H1 (cell line): ENCODE results near the gene SPRYD3. TPM values are rescaled to one million over a fixed set of nuclear protein-coding genes. Genes with fewer than 3 reads are reported as not detected.

Source experiments
- CTCF ChIA-PET: fragments of 300-600 bp; sonication (Branson Sonifier 250); formaldehyde crosslinking; loops from one replicate; lab custom pipeline; 2021; ENCODE audit not compliant: partially characterized antibody; lab: Charles Lee
- POLR2A ChIA-PET: fragments of 300-600 bp; sonication (Branson Sonifier 250); formaldehyde crosslinking; loops from one replicate; lab custom pipeline; 2021; ENCODE audit warnings: inconsistent platforms; ENCODE audit not compliant: partially characterized antibody; lab: Charles Lee
- DNase-seq, 2 experiments: peaks; one replicate each; pipeline versions ENCODE4 v3.0.0 to v3.0.0-alpha.2; 2010 to 2022; ENCODE audit warnings: low spot score in 2 of 2, low read depth in 1 of 2, mixed read lengths in 1 of 2
- FAIRE-seq: peaks from 2 replicates; lab custom pipeline; 2011; peaks lifted over from hg19 to GRCh38; lab: Jason Lieb, UNC
- H2AFZ ChIP-seq: 2 replicates; pipeline ENCODE4 v1.8.1; 2012; ENCODE audit warnings: low read length, inconsistent platforms
- H2AK5ac ChIP-seq: 2 replicates; pipeline ENCODE4 v1.6.1; 2013; ENCODE audit warnings: low read depth, low read length
- H2BK120ac ChIP-seq: replicated peaks from 2 replicates; pipeline ENCODE3; 2013; ENCODE audit warnings: low read depth, low read length, inconsistent platforms
- H2BK12ac ChIP-seq: 2 replicates; pipeline ENCODE4 v1.6.1; 2013; ENCODE audit warnings: low read depth, low read length
- H2BK15ac ChIP-seq: 2 replicates; pipeline ENCODE4 v1.6.1; 2013; ENCODE audit warnings: low read length
- H2BK20ac ChIP-seq: 2 replicates; pipeline ENCODE4 v1.6.1; 2013; ENCODE audit warnings: low read length
- H2BK5ac ChIP-seq: 2 replicates; pipeline ENCODE4 v1.6.1; 2013; ENCODE audit warnings: low read depth, low read length
- H3K14ac ChIP-seq: 2 replicates; pipeline ENCODE4 v1.6.1; 2013; ENCODE audit warnings: inconsistent platforms; ENCODE audit not compliant: insufficient read length
- H3K18ac ChIP-seq: 2 replicates; pipeline ENCODE4 v1.6.1; 2013; ENCODE audit warnings: low read length; ENCODE audit errors: extremely low read depth
- H3K23ac ChIP-seq: 2 replicates; pipeline ENCODE4 v1.6.1; 2013; ENCODE audit warnings: inconsistent platforms; ENCODE audit not compliant: insufficient read length
- H3K23me2 ChIP-seq: 2 replicates; pipeline ENCODE4 v1.6.1; 2013; ENCODE audit warnings: low read depth, low read length
- H3K27ac ChIP-seq: 2 replicates; pipeline ENCODE4 v1.6.1; 2011; ENCODE audit warnings: low read depth, low read length, inconsistent platforms
- H3K27me3 ChIP-seq, 4 experiments: replicated peaks in 1 of 4; 1 replicate in 1 of 4; 2 replicates in 3 of 4; pipeline versions ENCODE4 v1.6.1 to v1.8.1; 2011 to 2013; ENCODE audit warnings: low read length in 3 of 4, mild to moderate bottlenecking in 3 of 4, inconsistent platforms in 2 of 4, mixed read lengths in 2 of 4, moderate library complexity in 1 of 4; ENCODE audit not compliant: control insufficient read depth in 3 of 4, insufficient read depth in 3 of 4; ENCODE audit errors: extremely low read depth in 1 of 4
- H3K36me3 ChIP-seq, 4 experiments: 2 replicates each; pipeline versions ENCODE4 v1.6.1 to v1.8.1; 2011 to 2013; ENCODE audit warnings: mild to moderate bottlenecking in 4 of 4, low read length in 3 of 4, moderate library complexity in 2 of 4, control low read depth in 1 of 4, inconsistent platforms in 1 of 4; ENCODE audit not compliant: insufficient read depth in 4 of 4, control insufficient read depth in 2 of 4
- H3K4ac ChIP-seq: replicated peaks from 2 replicates; pipeline ENCODE3; 2013; ENCODE audit warnings: low read length, low read depth, mixed read lengths, inconsistent platforms; ENCODE audit not compliant: insufficient read length
- H3K4me1 ChIP-seq, 4 experiments: replicated peaks in 1 of 4; 1 replicate in 1 of 4; 2 replicates in 3 of 4; pipeline versions ENCODE4 v1.6.1 to v1.8.1; 2011 to 2013; ENCODE audit warnings: low read length in 3 of 4, inconsistent platforms in 2 of 4, mixed read lengths in 1 of 4; ENCODE audit not compliant: insufficient read depth in 4 of 4, control insufficient read depth in 3 of 4
- H3K4me2 ChIP-seq, 2 experiments: 2 replicates each; pipeline versions ENCODE4 v1.6.1 to v1.8.1; 2011 to 2013; ENCODE audit warnings: low read depth in 2 of 2, low read length in 2 of 2, control low read depth in 1 of 2, inconsistent platforms in 1 of 2, mild to moderate bottlenecking in 1 of 2; ENCODE audit not compliant: insufficient read depth in 1 of 2
- H3K4me3 ChIP-seq, 4 experiments: fragments of 200-600, 300-600 bp in 1 of 4; sonication (generic), shearing (Covaris generic), sonication (Bioruptor Twin) in 1 of 4; 2 replicates each; pipeline versions ENCODE4 v1.5.1 to v1.8.1; 2011 to 2016; ENCODE audit warnings: low read length in 4 of 4, low read depth in 3 of 4, control low read depth in 2 of 4, inconsistent platforms in 2 of 4, mild to moderate bottlenecking in 2 of 4, mixed read lengths in 1 of 4, moderate library complexity in 1 of 4; ENCODE audit not compliant: insufficient read depth in 2 of 4; ENCODE audit errors: extremely low read depth in 1 of 4
- H3K56ac ChIP-seq: replicated peaks from 2 replicates; pipeline ENCODE3; 2013; ENCODE audit warnings: low read depth, mild to moderate bottlenecking, mixed read lengths, low read length, inconsistent platforms; ENCODE audit not compliant: insufficient read length
- H3K79me1 ChIP-seq: 2 replicates; pipeline ENCODE4 v1.6.1; 2013; ENCODE audit warnings: low read depth, low read length, control low read depth
- H3K79me2 ChIP-seq, 2 experiments: 2 replicates each; pipeline versions ENCODE4 v1.6.1 to v1.8.1; 2012 to 2013; ENCODE audit warnings: low read length in 2 of 2, mild to moderate bottlenecking in 2 of 2, inconsistent platforms in 1 of 2; ENCODE audit not compliant: insufficient read depth in 2 of 2, control insufficient read depth in 1 of 2
- H3K9ac ChIP-seq, 4 experiments: replicated peaks in 1 of 4; 1 replicate in 1 of 4; 2 replicates in 3 of 4; pipeline versions ENCODE4 v1.6.1 to v1.8.1; 2011 to 2013; ENCODE audit warnings: low read depth in 3 of 4, low read length in 3 of 4, control low read depth in 2 of 4, mild to moderate bottlenecking in 2 of 4, moderate library complexity in 2 of 4, inconsistent platforms in 1 of 4; ENCODE audit errors: extremely low read depth in 1 of 4
- H3K9me3 ChIP-seq, 2 experiments: 2 replicates each; pipeline versions ENCODE4 v1.6.1 to v1.8.1; 2012 to 2013; ENCODE audit warnings: mild to moderate bottlenecking in 2 of 2, moderate library complexity in 2 of 2, control low read depth in 1 of 2, inconsistent platforms in 1 of 2, low read depth in 1 of 2, low read length in 1 of 2, mixed read lengths in 1 of 2; ENCODE audit not compliant: insufficient read depth in 2 of 2
- H4K20me1 ChIP-seq, 2 experiments: replicated peaks in 1 of 2; 2 replicates each; pipeline versions ENCODE3 to v1.8.1; 2011 to 2013; ENCODE audit warnings: inconsistent platforms in 2 of 2, low read length in 2 of 2, mild to moderate bottlenecking in 1 of 2; ENCODE audit not compliant: insufficient read depth in 2 of 2, control insufficient read depth in 1 of 2
- H4K5ac ChIP-seq: 2 replicates; pipeline ENCODE4 v1.6.1; 2013; ENCODE audit warnings: low read length, low read depth, mixed read lengths, inconsistent platforms; ENCODE audit not compliant: insufficient read length
- H4K8ac ChIP-seq: 2 replicates; pipeline ENCODE4 v1.8.0; 2013; ENCODE audit warnings: mild to moderate bottlenecking, moderate library complexity, low read length, inconsistent platforms; ENCODE audit not compliant: insufficient read depth; ENCODE audit errors: extremely low read depth
- H4K91ac ChIP-seq: replicated peaks from 2 replicates; pipeline ENCODE3; 2013; ENCODE audit warnings: low read length, mixed read lengths, inconsistent platforms; ENCODE audit not compliant: insufficient read length
- ASH2L ChIP-seq: fragments of 200-600, 300-600 bp; sonication (generic); IDR thresholded peaks from one replicate; pipeline ENCODE4 v1.7.1; 2017; ENCODE audit warnings: low read length
- CEBPB ChIP-seq: IDR thresholded peaks from 2 replicates; pipeline ENCODE4 v1.6.1; 2012; ENCODE audit warnings: low read depth, low read length
- CHD1 ChIP-seq: IDR thresholded peaks from 2 replicates; pipeline ENCODE4 v1.6.1; 2012; ENCODE audit warnings: low read depth, low read length, improper control_type of control experiment
- CREB1 ChIP-seq: IDR thresholded peaks from 2 replicates; pipeline ENCODE4 v1.6.1; 2012; ENCODE audit warnings: inconsistent platforms
- JUND ChIP-seq: IDR thresholded peaks from 2 replicates; pipeline ENCODE4 v1.6.1; 2011; ENCODE audit warnings: mild to moderate bottlenecking, improper control_type of control experiment, low read length
- MAFK ChIP-seq: IDR thresholded peaks from 2 replicates; pipeline ENCODE4 v1.6.1; 2012; ENCODE audit warnings: low read depth, mild to moderate bottlenecking, improper control_type of control experiment, low read length
- SP4 ChIP-seq: IDR thresholded peaks from 2 replicates; pipeline ENCODE4 v1.6.1; 2012; ENCODE audit warnings: low read length, inconsistent platforms
- TAF7 ChIP-seq: optimal IDR thresholded peaks from 2 replicates; pipeline ENCODE3; 2011; ENCODE audit warnings: low read depth, mild to moderate bottlenecking, inconsistent platforms, low read length, moderate library complexity, borderline replicate concordance
- WGBS, 2 experiments: shearing (Covaris generic) in 1 of 2; methylation state at CpG; one replicate each; pipeline versions ENCODE4 v1.1.6 to v1.1.7; 2013 to 2015; ENCODE audit warnings: low lambda C conversion rate in 2 of 2, mixed read lengths in 2 of 2, inconsistent platforms in 1 of 2, low coverage in 1 of 2, missing lambda C conversion rate in 1 of 2; ENCODE audit not compliant: insufficient replicate concordance in 2 of 2, insufficient coverage in 1 of 2, insufficient read length in 1 of 2; ENCODE audit errors: extremely low coverage in 1 of 2, missing lambda C conversion rate in 1 of 2; 5-methylcytosine and 5-hydroxymethylcytosine counted together
- polyA plus RNA-seq, 7 experiments: library from polyadenylated mRNA; depleted of rRNA in 3 of 7; stranded (reverse) in 5 of 7; unstranded in 2 of 7; fragments of >200 nt in 5 of 7; fragments of 200-250 nt in 2 of 7; gene quantifications; 1 replicate in 5 of 7; 2 replicates in 1 of 7; 4 replicates in 1 of 7; pipeline versions ENCODE4 v1.2.1 to v1.2.3, GENCODE V29; 2011 to 2013; ENCODE audit warnings: missing spikeins in 2 of 7, mixed read lengths in 2 of 7
- total RNA-seq: library from RNA; stranded (reverse); fragmentation: NEBNext Ultra II Directional; extraction: Animal tissue kit (Norgen Biotek cat#: 25700); gene quantifications from 2 replicates; pipeline ENCODE4 v1.2.1, GENCODE V29; 2021
- TF ChIP-seq, protein P1 (sequence below): IDR thresholded peaks from 2 replicates; pipeline ENCODE4 v1.6.1; 2011; ENCODE audit warnings: low read length, improper control_type of control experiment
- TF ChIP-seq, protein P2 (sequence below): IDR thresholded peaks from 2 replicates; pipeline ENCODE4 v1.6.1; 2012; ENCODE audit warnings: low read length, inconsistent platforms

The SPRYD3 gene
- total and polyA plus RNA-seq, 2 of the 8 experiments (the other 6 are each of a cell fraction or from before 2014, with no cell fraction given), result 6.8 to 8.0 TPM

DNA sequence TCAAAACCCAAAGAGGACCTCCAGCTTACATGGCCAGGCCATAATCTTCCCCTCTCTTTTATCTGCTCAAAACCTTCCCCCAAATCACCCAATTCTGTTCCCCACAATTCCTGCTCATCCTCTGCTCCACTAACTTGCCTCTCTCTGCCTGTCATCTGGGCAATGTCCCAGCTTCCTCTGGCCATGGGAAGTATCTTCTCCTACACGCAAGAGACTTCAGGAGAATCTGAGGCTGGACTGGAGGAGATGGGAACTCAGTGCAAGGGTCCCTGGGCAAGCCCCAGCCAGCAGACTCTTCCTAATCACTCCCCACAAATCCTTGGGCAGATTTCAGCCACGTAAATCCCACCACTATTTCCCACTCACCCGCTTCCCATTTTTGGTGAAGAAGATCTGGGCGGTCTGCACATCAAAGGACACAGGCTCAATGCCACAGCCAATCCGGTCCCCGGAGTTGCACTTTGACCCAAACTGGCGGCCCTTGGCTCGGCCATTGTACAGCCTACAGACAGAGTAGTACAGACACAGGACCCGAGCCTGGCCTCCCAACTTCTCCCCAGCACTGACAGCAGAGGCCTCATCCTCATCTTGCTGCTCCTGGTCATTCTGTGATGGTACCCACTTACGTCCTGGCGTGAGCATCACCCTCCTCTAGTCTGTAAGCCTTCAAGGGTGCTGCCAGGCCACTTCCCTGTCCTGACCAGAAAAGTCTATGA lies 4.7 kb downstream of the SPRYD3 start:
- no peak for DNase-seq
- no peak overlapping the region for H3K4me3 ChIP-seq
- no peak for FAIRE-seq
- ChIA-PET CTCF (interaction anchor here (0.6 to 22.4 kb wide), 6 partner anchors 8 to 172 kb away, joined by 3 to 531 read pairs (median 12); partner anchors contain the start of genes IGFBP6 and SOAT2), POLR2A (interaction anchor here (0.7 to 2.7 kb wide), 2 partner anchors 21 to 190 kb away, joined by 3 to 7 read pairs; no protein-coding TSS in a partner anchor)
- no peak overlapping the region for H3K18ac ChIP-seq
- H4K8ac ChIP-seq, result no peak overlapping the region
- H3K79me2 ChIP-seq, result no peaks in the 10 kb centered on the region
- peaks cover 0 to 2% (median 0%) of the 10 kb centered on the region in 4 experiments; a peak in 1 of 7 replicates for H3K27me3 ChIP-seq
- WGBS, 2 experiments, result 95% methylated on average over 11 of the region's 11 CpGs; no CpG with 5 or more reads in 1 of the 2 experiments
- no peak overlapping the region for H2BK5ac ChIP-seq
- H3K56ac ChIP-seq, result no peak overlapping the region
- H4K5ac ChIP-seq, result no peak overlapping the region
- peaks cover 0 to 4% (median 2%) of the 10 kb centered on the region in 4 experiments; a peak in 2 of 8 replicates for H3K36me3 ChIP-seq
- no peak overlapping the region for H3K4me2 ChIP-seq
- H2AFZ ChIP-seq, result no peak overlapping the region
- peaks cover 5% of the 10 kb centered on the region; the same call in 1 of the 2 replicates for H3K23me2 ChIP-seq
- no peak overlapping the region for H2AK5ac ChIP-seq
- peaks cover 2 to 4% of the 10 kb centered on the region in 2 experiments for H4K20me1 ChIP-seq
- H3K9ac ChIP-seq, result no peak overlapping the region
- H3K27ac ChIP-seq, result no peak overlapping the region
- no peak overlapping the region for H2BK15ac ChIP-seq
- no peak overlapping the region for H3K14ac ChIP-seq
- no peak overlapping the region for H2BK12ac ChIP-seq
- H4K91ac ChIP-seq, result no peak overlapping the region
- no peak overlapping the region for H3K4ac ChIP-seq
- no peaks in the 10 kb centered on the region for H3K79me1 ChIP-seq
- H3K4me1 ChIP-seq, result peaks cover 3 to 13% (median 5%) of the 10 kb centered on the region in 4 experiments; a peak in 6 of 7 replicates
- no peak overlapping the region for H2BK120ac ChIP-seq
- H3K9me3 ChIP-seq, result no peaks in the 10 kb centered on the region
- no peak overlapping the region for H2BK20ac ChIP-seq
- no peak overlapping the region for H3K23ac ChIP-seq
- TF ChIP-seq TAF7 (no peak), ASH2L (no peak), MAFK (no peak), CREB1 (no peak), CHD1 (no peak), CEBPB (no peak), JUND (no peak), SP4 (no peak)
- TF ChIP-seq, protein P1, sequence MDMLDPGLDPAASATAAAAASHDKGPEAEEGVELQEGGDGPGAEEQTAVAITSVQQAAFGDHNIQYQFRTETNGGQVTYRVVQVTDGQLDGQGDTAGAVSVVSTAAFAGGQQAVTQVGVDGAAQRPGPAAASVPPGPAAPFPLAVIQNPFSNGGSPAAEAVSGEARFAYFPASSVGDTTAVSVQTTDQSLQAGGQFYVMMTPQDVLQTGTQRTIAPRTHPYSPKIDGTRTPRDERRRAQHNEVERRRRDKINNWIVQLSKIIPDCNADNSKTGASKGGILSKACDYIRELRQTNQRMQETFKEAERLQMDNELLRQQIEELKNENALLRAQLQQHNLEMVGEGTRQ, result no peak
- TF ChIP-seq, protein P2, sequence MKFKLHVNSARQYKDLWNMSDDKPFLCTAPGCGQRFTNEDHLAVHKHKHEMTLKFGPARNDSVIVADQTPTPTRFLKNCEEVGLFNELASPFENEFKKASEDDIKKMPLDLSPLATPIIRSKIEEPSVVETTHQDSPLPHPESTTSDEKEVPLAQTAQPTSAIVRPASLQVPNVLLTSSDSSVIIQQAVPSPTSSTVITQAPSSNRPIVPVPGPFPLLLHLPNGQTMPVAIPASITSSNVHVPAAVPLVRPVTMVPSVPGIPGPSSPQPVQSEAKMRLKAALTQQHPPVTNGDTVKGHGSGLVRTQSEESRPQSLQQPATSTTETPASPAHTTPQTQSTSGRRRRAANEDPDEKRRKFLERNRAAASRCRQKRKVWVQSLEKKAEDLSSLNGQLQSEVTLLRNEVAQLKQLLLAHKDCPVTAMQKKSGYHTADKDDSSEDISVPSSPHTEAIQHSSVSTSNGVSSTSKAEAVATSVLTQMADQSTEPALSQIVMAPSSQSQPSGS, result no peak
